Stimulated activated effector memory CD8-positive, alpha-beta T cell treated with anti-CD3 and anti-CD28 coated beads, Interleukin-12 subunit alpha, Interleukin-12 subunit beta, amount 100 ng/mL, for 72 hours (primary cell): ENCODE measurements around the gene SETD4.
A peak's percentile ranks its signal among the peaks of the same experiment; 100 is the strongest.

ENCODE experiments used
- ATAC-seq: fragments of 150-1000 bp; cut with Tn5 transposase; 2 replicates; pipeline ENCODE4 v1.10.0; 2021
- DNase-seq, 2 donors: peaks; one replicate each; pipeline ENCODE4 v3.0.0; 2021 to 2022; ENCODE audit warnings: low spot score in 2 of 2
- H3K27ac Mint-ChIP-seq: one replicate; pipeline ENCODE4 v1.8.0; 2022; ENCODE audit warnings: mild to moderate bottlenecking, mixed read lengths
- H3K36me3 Mint-ChIP-seq: one replicate; pipeline ENCODE4 v1.8.0; 2022; ENCODE audit warnings: mild to moderate bottlenecking, mixed read lengths
- H3K4me1 Mint-ChIP-seq: one replicate; pipeline ENCODE4 v1.8.0; 2022; ENCODE audit warnings: mixed read lengths
- H3K4me3 Mint-ChIP-seq: one replicate; pipeline ENCODE4 v1.8.0; 2022; ENCODE audit warnings: mild to moderate bottlenecking, mixed read lengths
- H3K9me3 Mint-ChIP-seq: one replicate; pipeline ENCODE4 v1.8.0; 2022; ENCODE audit warnings: mixed read lengths

SETD4 gene

GRCh38 chr21:36068748-36069398 is 8.5 kb upstream of the SETD4 start:
- ATAC-seq, result no peak
- H3K27ac Mint-ChIP-seq, result no peak overlapping the region
- H3K4me1 Mint-ChIP-seq, result peaks cover 44% of the 10 kb centered on the region
- DNase-seq, result no peak
- peaks cover 3% of the 10 kb centered on the region for H3K9me3 Mint-ChIP-seq
- peak overlapping the region; percentile 90 for H3K4me3 Mint-ChIP-seq
- H3K36me3 Mint-ChIP-seq, result peaks cover 15% of the 10 kb centered on the region

GRCh38 chr21:36065497-36066036 is 5.2 kb upstream of the SETD4 start:
- peaks cover 24% of the 10 kb centered on the region for H3K4me1 Mint-ChIP-seq
- H3K9me3 Mint-ChIP-seq, result peaks cover 3% of the 10 kb centered on the region
- peaks cover 5% of the 10 kb centered on the region for H3K36me3 Mint-ChIP-seq
- ATAC-seq, result peak; percentile 29
- DNase-seq, result no peak
- no peak overlapping the region for H3K4me3 Mint-ChIP-seq
- H3K27ac Mint-ChIP-seq, result no peak overlapping the region

- no peak for ATAC-seq
- Mint-ChIP-seq H3K4me1 (peaks cover 10% of the 10 kb centered on the region), H3K4me3 (no peak overlapping the region), H3K36me3 (peaks cover 12% of the 10 kb centered on the region), H3K27ac (peak overlapping the region; percentile 46), H3K9me3 (peaks cover 3% of the 10 kb centered on the region)
- no peak for DNase-seq
These were observed 3.7 kb upstream of the SETD4 start for GRCh38 chr21:36064085-36064460.

- Mint-ChIP-seq H3K27ac (peak overlapping the region; percentile 46), H3K4me3 (no peak overlapping the region), H3K4me1 (peaks cover 6% of the 10 kb centered on the region), H3K36me3 (peaks cover 17% of the 10 kb centered on the region), H3K9me3 (no peaks in the 10 kb centered on the region)
- DNase-seq (no peak), ATAC-seq (no peak)
These were observed 3.2 kb upstream of the SETD4 start for GRCh38 chr21:36063375-36064084.

GRCh38 chr21:36061445-36061844 is 1.1 kb upstream of the SETD4 start:
- peaks cover 17% of the 10 kb centered on the region for H3K4me1 Mint-ChIP-seq

GRCh38 chr21:36059823-36060158 is 535 bp downstream of the SETD4 start:
- no peaks in the 10 kb centered on the region for H3K9me3 Mint-ChIP-seq
- H3K36me3 Mint-ChIP-seq, result peaks cover 54% of the 10 kb centered on the region
- peaks cover 11% of the 10 kb centered on the region for H3K4me1 Mint-ChIP-seq
- H3K4me3 Mint-ChIP-seq, result peak overlapping the region; percentile 90
- peak overlapping the region; percentile 96 for H3K27ac Mint-ChIP-seq
- DNase-seq, result no peak
- ATAC-seq, result peak; percentile 60

More at GRCh38 chr21:36061445-36061844, 1.1 kb upstream of the SETD4 start:
- no peak overlapping the region for H3K27ac Mint-ChIP-seq
- no peaks in the 10 kb centered on the region for H3K9me3 Mint-ChIP-seq
- ATAC-seq, result no peak
- peaks cover 37% of the 10 kb centered on the region for H3K36me3 Mint-ChIP-seq
- H3K4me3 Mint-ChIP-seq, result peak overlapping the region; percentile 90
- DNase-seq, result no peak

GRCh38 chr21:36055551-36055950 is 4.8 kb downstream of the SETD4 start:
- no peak overlapping the region for H3K4me3 Mint-ChIP-seq
- H3K36me3 Mint-ChIP-seq, result peaks cover 85% of the 10 kb centered on the region
- no peaks in the 10 kb centered on the region for H3K9me3 Mint-ChIP-seq
- no peak for DNase-seq
- no peak overlapping the region for H3K27ac Mint-ChIP-seq
- ATAC-seq, result no peak
- H3K4me1 Mint-ChIP-seq, result peaks cover 11% of the 10 kb centered on the region

GRCh38 chr21:36053715-36054062 is 6.6 kb downstream of the SETD4 start:
- Mint-ChIP-seq H3K9me3 (no peaks in the 10 kb centered on the region), H3K4me3 (no peak overlapping the region), H3K4me1 (peaks cover 16% of the 10 kb centered on the region), H3K36me3 (peaks cover 90% of the 10 kb centered on the region), H3K27ac (no peak overlapping the region)
- no peak for ATAC-seq
- no peak for DNase-seq

GRCh38 chr21:36052860-36053714 is 7.2 kb downstream of the SETD4 start:
- Mint-ChIP-seq H3K9me3 (no peaks in the 10 kb centered on the region), H3K27ac (no peak overlapping the region), H3K4me1 (peaks cover 11% of the 10 kb centered on the region), H3K36me3 (peaks cover 90% of the 10 kb centered on the region), H3K4me3 (no peak overlapping the region)
- no peak for ATAC-seq
- DNase-seq, result no peak

GRCh38 chr21:36048357-36048756 is 12.0 kb downstream of the SETD4 start:
- peaks cover 91% of the 10 kb centered on the region for H3K36me3 Mint-ChIP-seq
- ATAC-seq, result peak; percentile 51
- H3K27ac Mint-ChIP-seq, result peak overlapping the region; percentile 29
- no peak for DNase-seq
- H3K4me1 Mint-ChIP-seq, result peaks cover 11% of the 10 kb centered on the region
- H3K9me3 Mint-ChIP-seq, result no peaks in the 10 kb centered on the region
- no peak overlapping the region for H3K4me3 Mint-ChIP-seq

- DNase-seq (no peak), ATAC-seq (no peak)
- H3K4me1 Mint-ChIP-seq, result peaks cover 11% of the 10 kb centered on the region
- H3K9me3 Mint-ChIP-seq, result no peaks in the 10 kb centered on the region
- H3K36me3 Mint-ChIP-seq, result peaks cover 91% of the 10 kb centered on the region
- H3K27ac Mint-ChIP-seq, result no peak overlapping the region
- H3K4me3 Mint-ChIP-seq, result no peak overlapping the region
These were observed 13.2 kb downstream of the SETD4 start for GRCh38 chr21:36047139-36047538.

- Mint-ChIP-seq H3K36me3 (peaks cover 91% of the 10 kb centered on the region), H3K9me3 (no peaks in the 10 kb centered on the region), H3K27ac (no peak overlapping the region)
These were observed 14.3 kb downstream of the SETD4 start for GRCh38 chr21:36045993-36046392.

GRCh38 chr21:36044056-36044455 is 16.3 kb downstream of the SETD4 start:
- no peak overlapping the region for H3K27ac Mint-ChIP-seq
- no peak overlapping the region for H3K4me3 Mint-ChIP-seq
- peaks cover 97% of the 10 kb centered on the region for H3K36me3 Mint-ChIP-seq
- no peak for ATAC-seq
- DNase-seq, result no peak
- no peaks in the 10 kb centered on the region for H3K9me3 Mint-ChIP-seq
- H3K4me1 Mint-ChIP-seq, result peaks cover 7% of the 10 kb centered on the region

More at GRCh38 chr21:36045993-36046392, 14.3 kb downstream of the SETD4 start:
- ATAC-seq (no peak), DNase-seq (no peak)
- Mint-ChIP-seq H3K4me1 (peaks cover 11% of the 10 kb centered on the region), H3K4me3 (no peak overlapping the region)

GRCh38 chr21:36041910-36042309 is 18.4 kb downstream of the SETD4 start:
- peaks cover 97% of the 10 kb centered on the region for H3K36me3 Mint-ChIP-seq
- no peak for DNase-seq

GRCh38 chr21:36040389-36040788 is 19.9 kb downstream of the SETD4 start:
- DNase-seq (no peak), ATAC-seq (no peak)
- Mint-ChIP-seq H3K4me1 (peaks cover 7% of the 10 kb centered on the region), H3K9me3 (no peaks in the 10 kb centered on the region), H3K4me3 (no peak overlapping the region), H3K36me3 (peaks cover 100% of the 10 kb centered on the region), H3K27ac (no peak overlapping the region)

More at GRCh38 chr21:36041910-36042309, 18.4 kb downstream of the SETD4 start:
- Mint-ChIP-seq H3K4me1 (peaks cover 7% of the 10 kb centered on the region), H3K27ac (peak overlapping the region; percentile 48), H3K4me3 (no peak overlapping the region), H3K9me3 (no peaks in the 10 kb centered on the region)
- no peak for ATAC-seq
